Natural killer cell treated with Interleukin-12 subunit alpha and Interleukin-12 subunit beta and Interleukin-15 and Interleukin-18, amount 100 ng/mL, for 72 hours (primary cell): Measurements from ENCODE around the gene TRIM73. TPM values are rescaled to one million over a fixed set of nuclear protein-coding genes. Genes with fewer than 3 reads are reported as not detected.
A peak's percentile ranks its signal among the peaks of the same experiment; 100 is the strongest.
"Not testable (repeated sequence)": the region's sequence is repeated elsewhere in the genome, so short reads cannot be mapped to it uniquely, and the experiment has no call there.

Source experiments
- ATAC-seq, 2 donors: fragments of 150-1000 bp; cut with Tn5 transposase in 1 of 2; sonication (Bioruptor Pico), chemical (Tn5 transposase) in 1 of 2; 2 replicates each; pipeline ENCODE4 v1.10.0; 2021
- DNase-seq: peaks from one replicate; pipeline ENCODE4 v3.0.0; 2022; ENCODE audit warnings: low spot score
- H3K27ac Mint-ChIP-seq, 2 donors: 1 replicate in 1 of 2; 2 replicates in 1 of 2; pipeline ENCODE4 v1.8.0; 2022; ENCODE audit warnings: mixed read lengths in 2 of 2, mild to moderate bottlenecking in 1 of 2, moderate library complexity in 1 of 2
- H3K27me3 Mint-ChIP-seq, 2 donors: 1 replicate in 1 of 2; 2 replicates in 1 of 2; pipeline ENCODE4 v1.8.0; 2022; ENCODE audit warnings: mixed read lengths in 2 of 2
- H3K36me3 Mint-ChIP-seq: one replicate; pipeline ENCODE4 v1.8.0; 2022; ENCODE audit warnings: mixed read lengths
- H3K4me1 Mint-ChIP-seq, 2 donors: 1 replicate in 1 of 2; 2 replicates in 1 of 2; pipeline ENCODE4 v1.8.0; 2022; ENCODE audit warnings: low read depth in 2 of 2, mixed read lengths in 2 of 2, mild to moderate bottlenecking in 1 of 2
- H3K4me3 Mint-ChIP-seq: one replicate; pipeline ENCODE4 v1.8.0; 2022; ENCODE audit warnings: mixed read lengths
- H3K9me3 Mint-ChIP-seq: 2 replicates; pipeline ENCODE4 v1.8.0; 2022; ENCODE audit warnings: mixed read lengths
- total RNA-seq, 2 donors: library from RNA; stranded (reverse); gene quantifications; one replicate each; pipeline ENCODE4 v1.2.3, GENCODE V29; 2022

TRIM73 gene
- total RNA-seq, 2 donors from 2014 or later: 2.1 to 5.2 TPM

DNA sequence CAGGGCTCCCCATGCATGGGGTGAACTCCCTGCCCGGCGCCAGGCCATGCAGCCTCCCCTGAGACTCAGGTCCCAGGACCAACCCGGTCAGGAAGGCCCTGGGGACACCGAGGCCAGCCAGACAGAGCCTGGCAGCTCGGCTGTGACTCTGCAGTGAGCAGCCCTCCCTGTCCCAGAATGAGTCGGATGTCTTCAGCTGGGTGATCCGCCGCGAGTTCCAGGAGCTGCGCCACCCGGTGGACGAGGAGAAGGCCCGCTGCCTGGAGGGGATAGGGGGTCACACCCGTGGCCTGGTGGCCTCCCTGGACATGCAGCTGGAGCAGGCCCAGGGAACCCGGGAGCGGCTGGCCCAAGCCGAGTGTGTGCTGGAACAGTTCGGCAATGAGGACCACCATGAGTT is 9.2 kb downstream of the TRIM73 start:
- peak; percentile 37 to 40 for ATAC-seq
- H3K27me3 Mint-ChIP-seq, H3K27ac Mint-ChIP-seq, H3K4me3 Mint-ChIP-seq, DNase-seq, H3K9me3 Mint-ChIP-seq, H3K36me3 Mint-ChIP-seq, H3K4me1 Mint-ChIP-seq: not testable (repeated sequence)

DNA sequence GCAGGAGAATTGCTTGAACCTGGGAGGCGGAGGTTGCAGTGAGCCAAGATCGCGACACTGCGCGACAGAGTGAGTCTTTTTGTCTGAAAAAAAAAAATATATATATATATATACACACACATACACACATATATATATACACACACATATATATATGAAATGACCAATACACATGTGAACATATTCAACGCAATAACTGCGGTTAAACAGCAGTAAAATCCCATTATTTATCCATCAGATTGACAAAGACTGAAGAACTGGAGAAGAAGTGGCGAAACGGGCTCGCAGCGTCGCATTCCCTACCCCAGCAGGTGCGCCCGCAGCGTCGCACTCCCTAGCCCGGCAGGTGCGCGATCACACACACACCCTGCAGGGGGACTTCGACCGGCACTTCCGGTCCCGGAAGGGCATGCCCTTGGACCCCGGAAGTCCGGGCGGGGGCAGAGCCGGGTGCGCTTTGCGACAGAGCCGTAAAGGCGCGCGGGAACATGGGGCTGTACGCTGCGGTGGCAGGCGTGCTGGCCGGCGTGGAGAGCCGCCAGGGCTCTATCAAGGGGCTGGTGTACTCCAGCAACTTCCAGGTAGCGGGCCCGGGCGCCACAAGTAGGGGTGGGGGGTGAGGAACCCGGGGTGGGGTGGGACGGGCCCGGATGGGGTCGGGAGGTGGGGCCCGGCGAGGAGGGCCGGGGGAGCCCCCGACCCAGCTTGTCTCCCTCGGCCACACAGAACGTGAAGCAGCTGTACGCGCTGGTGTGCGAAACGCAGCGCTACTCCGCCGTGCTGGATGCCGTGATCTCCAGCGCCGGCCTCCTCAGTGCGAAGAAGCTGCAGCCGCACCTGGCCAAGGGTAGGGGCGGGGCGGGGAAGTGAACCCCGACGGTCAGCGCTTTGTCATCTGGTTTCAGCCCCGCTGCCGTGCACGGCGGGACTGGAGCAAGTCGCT is 14.7 kb downstream of the TRIM73 start:
- peak; percentile 99 for ATAC-seq
- not testable (repeated sequence) for H3K4me3 Mint-ChIP-seq, H3K4me1 Mint-ChIP-seq, H3K9me3 Mint-ChIP-seq, H3K27me3 Mint-ChIP-seq, DNase-seq, H3K27ac Mint-ChIP-seq, H3K36me3 Mint-ChIP-seq

DNA sequence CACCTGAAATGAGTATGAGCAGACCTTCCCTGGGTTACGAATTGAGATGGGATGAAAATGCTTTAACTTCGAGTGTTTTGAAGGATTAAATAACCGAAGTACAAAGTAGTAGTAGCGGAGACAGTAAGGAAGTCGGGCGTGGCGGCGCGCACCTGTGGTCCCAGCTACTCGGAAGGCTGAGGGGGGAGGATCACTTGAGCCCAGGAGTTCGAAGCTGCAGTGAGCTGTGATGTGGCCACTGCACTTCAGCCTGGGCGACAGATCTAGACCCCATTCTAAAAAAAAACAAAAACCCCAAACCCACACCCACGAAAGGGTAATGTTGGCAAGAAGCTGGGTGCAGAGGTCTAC is 15.4 kb downstream of the TRIM73 start:
- peak in 1 of 2 donors; percentile 3 for ATAC-seq
- not testable (repeated sequence) for H3K36me3 Mint-ChIP-seq, DNase-seq, H3K27me3 Mint-ChIP-seq, H3K4me3 Mint-ChIP-seq, H3K4me1 Mint-ChIP-seq, H3K27ac Mint-ChIP-seq, H3K9me3 Mint-ChIP-seq

DNA sequence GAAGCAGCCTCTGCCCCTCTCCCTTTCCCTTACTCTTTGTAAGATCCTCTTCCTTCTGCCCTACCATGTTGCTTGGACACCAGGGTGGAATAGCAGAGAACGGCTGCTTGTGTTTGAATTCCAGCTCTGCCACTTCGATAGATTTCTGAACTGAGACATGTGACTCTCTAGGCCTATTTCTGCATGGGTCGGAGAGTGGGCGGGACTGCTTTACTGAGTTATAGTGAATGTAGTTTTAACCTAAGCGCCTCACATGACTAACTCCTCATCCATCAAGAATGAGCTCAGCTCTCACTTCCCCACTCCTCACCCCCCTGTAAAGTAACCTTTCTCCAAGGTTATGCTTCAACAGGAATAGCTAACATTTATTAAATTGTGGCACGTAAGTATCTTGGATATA is 18.8 kb downstream of the TRIM73 start:
- not testable (repeated sequence) for H3K27ac Mint-ChIP-seq, ATAC-seq, H3K36me3 Mint-ChIP-seq, H3K9me3 Mint-ChIP-seq, H3K27me3 Mint-ChIP-seq, DNase-seq, H3K4me1 Mint-ChIP-seq, H3K4me3 Mint-ChIP-seq

DNA sequence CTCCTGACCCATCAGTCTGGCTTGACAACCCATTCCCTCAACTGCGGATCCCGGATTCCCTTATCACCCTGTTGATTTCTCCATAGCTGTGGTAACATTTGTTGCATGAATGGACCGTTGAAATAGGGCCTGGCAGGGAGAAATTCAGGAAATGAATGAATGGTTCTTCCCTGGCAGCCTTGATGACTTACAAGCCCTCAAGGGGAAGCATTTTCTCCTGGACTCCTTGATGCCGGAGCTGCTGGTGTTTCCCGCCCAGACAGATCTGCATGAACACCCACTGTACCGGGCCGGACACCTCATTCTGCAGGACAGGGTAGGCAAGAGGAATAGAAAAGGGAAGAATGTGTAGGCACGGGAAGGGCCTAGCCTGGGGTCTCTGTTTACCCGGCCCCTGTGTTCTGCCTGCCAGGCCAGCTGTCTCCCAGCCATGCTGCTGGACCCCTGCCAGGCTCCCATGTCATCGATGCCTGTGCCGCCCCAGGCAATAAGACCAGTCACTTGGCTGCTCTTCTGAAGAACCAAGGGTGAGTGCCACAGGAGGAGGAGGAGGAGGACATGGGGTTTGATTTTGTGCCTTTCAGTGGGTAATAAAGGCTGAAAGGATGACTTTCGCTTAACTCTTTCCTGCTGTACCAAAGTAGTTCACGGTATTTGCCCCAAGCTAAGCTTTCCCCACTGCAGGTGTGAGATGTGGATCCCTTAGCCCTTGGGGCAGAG is 19.4 kb downstream of the TRIM73 start:
- not testable (repeated sequence) for H3K27me3 Mint-ChIP-seq, H3K36me3 Mint-ChIP-seq, DNase-seq, H3K4me1 Mint-ChIP-seq, ATAC-seq, H3K27ac Mint-ChIP-seq, H3K4me3 Mint-ChIP-seq, H3K9me3 Mint-ChIP-seq

DNA sequence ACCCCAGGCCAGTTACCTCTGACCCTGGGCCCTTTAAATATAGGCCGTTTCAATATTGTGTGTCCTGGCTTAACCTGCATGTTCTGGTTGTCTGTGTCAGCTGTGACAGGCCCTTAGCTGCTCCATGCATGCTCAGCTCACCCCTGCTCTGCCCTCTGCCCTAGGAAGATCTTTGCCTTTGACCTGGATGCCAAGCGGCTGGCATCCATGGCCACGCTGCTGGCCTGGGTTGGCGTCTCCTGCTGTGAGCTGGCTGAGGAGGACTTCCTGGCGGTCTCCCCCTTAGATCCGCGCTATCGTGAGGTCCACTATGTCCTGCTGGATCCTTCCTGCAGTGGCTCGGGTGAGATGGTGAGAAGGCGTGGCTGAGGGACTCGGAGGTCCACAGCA is 20.0 kb downstream of the TRIM73 start:
- not testable (repeated sequence) for H3K27me3 Mint-ChIP-seq, DNase-seq, H3K9me3 Mint-ChIP-seq, H3K4me3 Mint-ChIP-seq, ATAC-seq, H3K27ac Mint-ChIP-seq, H3K36me3 Mint-ChIP-seq, H3K4me1 Mint-ChIP-seq

DNA sequence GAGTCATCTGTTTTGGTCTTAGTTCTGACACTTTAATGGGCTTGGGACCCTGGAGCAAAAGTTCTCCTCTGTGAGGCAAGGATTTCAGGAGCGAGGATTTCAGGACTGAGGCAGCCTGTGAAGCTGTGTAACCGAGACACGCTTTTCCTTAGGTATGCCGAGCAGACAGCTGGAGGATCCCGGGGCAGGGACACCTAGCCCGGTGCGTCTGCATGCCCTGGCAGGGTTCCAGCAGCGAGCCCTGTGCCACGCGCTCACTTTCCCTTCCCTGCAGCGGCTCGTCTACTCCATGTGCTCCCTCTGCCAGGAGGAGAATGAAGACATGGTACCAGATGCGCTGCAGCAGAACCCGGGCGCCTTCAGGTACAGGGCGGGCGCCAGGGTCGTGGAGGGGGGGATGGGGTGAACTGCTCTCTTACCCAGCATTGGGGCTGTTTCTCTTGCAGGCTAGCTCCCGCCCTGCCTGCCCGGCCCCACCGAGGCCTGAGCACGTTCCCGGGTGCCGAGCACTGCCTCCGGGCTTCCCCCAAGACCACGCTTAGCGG is 20.5 kb downstream of the TRIM73 start:
- H3K9me3 Mint-ChIP-seq, ATAC-seq, H3K27me3 Mint-ChIP-seq, H3K27ac Mint-ChIP-seq, H3K4me3 Mint-ChIP-seq, H3K4me1 Mint-ChIP-seq, H3K36me3 Mint-ChIP-seq, DNase-seq: not testable (repeated sequence)

DNA sequence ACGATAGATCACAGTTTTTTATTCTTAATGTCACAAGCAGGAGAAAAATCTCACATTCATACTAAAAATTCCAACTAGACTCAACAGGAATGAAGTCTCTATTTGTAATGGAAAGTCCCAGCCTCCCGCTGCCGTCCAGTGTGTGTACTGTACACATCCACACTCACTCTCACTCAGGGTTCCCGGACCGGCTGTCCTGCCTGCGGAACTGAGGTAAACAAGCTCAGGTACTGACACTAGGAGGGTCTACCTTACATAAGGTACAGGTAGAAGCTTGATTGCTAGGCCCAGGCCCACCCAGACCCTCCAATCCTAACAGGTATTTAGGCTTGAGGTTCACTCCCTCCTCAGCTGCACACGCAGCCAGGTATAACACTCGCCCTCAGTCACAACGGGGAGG is 21.4 kb downstream of the TRIM73 start:
- not testable (repeated sequence) for DNase-seq, H3K36me3 Mint-ChIP-seq, ATAC-seq, H3K9me3 Mint-ChIP-seq, H3K27me3 Mint-ChIP-seq, H3K4me1 Mint-ChIP-seq, H3K27ac Mint-ChIP-seq, H3K4me3 Mint-ChIP-seq

DNA sequence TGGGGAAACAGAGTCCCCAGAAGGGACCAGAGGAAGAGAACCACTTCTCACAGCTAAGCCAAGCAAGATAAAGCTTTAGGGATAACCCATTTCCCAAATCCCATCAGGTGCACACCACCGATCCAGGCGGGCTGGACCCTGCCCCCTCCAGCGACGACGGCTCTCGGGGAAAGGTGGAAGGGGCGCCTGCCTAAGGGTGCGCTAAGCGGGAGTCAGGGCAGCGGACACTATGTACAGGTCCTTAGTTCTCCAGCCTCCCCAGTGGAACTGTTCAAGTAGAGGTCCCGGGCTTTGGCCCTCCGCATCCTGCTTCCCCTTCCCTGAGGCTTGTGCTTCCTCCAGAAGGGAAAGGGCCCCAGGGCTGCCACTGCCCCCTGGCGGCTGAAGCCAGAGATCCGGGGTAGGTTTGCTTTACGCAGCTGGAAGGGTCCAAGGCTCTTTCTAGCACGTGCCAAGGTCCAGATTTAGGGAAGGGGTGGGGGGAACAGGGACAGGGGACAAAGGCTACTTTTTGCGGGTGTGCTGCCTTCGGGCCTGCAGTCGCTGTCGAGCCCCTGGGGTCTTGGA is 22.9 kb downstream of the TRIM73 start:
- H3K36me3 Mint-ChIP-seq, ATAC-seq, H3K27me3 Mint-ChIP-seq, H3K4me1 Mint-ChIP-seq, H3K4me3 Mint-ChIP-seq, H3K9me3 Mint-ChIP-seq, DNase-seq, H3K27ac Mint-ChIP-seq: not testable (repeated sequence)

DNA sequence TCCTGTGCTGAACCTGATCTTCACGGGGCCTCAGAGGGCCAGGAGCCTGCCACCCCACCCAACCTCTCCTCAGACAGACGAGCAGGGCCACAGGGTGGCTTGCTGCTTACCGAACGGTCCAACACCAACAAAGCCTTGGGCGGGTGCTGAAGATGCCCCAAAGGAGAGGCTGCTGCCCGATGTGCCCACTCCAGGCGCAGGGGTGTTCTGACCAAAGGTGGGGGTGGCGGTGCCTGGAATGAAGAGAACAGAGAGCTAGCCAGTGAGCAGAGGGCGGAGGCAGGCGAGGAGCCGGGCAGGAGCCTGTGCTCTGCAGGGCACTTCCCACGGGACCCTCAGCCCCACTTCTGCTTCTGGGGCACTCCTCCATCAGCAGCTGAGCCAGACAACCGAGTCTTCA is 23.8 kb downstream of the TRIM73 start:
- ATAC-seq, H3K9me3 Mint-ChIP-seq, H3K27ac Mint-ChIP-seq, H3K36me3 Mint-ChIP-seq, H3K4me3 Mint-ChIP-seq, DNase-seq, H3K4me1 Mint-ChIP-seq, H3K27me3 Mint-ChIP-seq: not testable (repeated sequence)

DNA sequence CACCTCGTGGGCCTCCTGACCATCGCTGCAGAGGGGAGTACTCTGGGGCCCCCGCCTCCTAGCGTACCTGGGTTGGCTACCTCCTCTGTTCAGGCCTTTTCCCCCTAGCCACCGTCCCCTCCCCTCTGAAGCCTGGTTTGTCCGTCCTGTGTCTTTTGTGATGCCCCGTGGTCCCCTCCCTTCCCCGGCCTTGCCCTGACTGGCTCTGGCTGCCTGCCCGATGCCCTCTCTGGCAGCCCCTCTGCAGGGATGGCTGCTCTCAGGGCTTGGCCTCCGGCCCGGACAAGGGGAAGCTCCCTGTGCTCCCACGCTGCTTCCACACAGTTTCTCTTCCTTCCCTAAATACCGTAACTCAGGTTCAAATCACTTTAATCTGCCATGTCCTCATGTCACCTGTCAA is 24.3 kb downstream of the TRIM73 start:
- H3K27ac Mint-ChIP-seq, H3K4me1 Mint-ChIP-seq, H3K9me3 Mint-ChIP-seq, H3K27me3 Mint-ChIP-seq, DNase-seq, ATAC-seq, H3K36me3 Mint-ChIP-seq, H3K4me3 Mint-ChIP-seq: not testable (repeated sequence)

DNA sequence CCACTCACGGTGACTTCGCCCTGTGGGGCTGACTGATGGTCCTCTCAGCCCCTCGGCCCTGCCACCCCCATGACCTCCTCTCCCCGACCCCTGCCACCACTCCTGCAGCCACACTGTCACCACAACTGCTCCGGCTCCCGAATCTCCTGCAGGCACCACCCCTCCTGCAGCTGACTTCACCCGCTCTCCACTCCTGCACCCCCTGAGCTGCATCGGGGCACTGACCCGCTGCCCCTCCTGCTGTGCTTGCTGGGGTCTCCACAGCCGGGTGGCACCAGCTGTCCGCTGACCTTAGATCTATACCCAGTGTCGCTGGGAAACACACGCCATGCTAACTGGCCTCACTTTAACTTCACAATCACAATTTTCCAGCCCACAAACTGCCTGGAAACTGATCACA is 24.7 kb downstream of the TRIM73 start:
- not testable (repeated sequence) for DNase-seq, H3K9me3 Mint-ChIP-seq, ATAC-seq, H3K27me3 Mint-ChIP-seq, H3K4me1 Mint-ChIP-seq, H3K36me3 Mint-ChIP-seq, H3K4me3 Mint-ChIP-seq
- H3K27ac Mint-ChIP-seq: peak overlapping the region in 1 of 2 donors; percentile 40

DNA sequence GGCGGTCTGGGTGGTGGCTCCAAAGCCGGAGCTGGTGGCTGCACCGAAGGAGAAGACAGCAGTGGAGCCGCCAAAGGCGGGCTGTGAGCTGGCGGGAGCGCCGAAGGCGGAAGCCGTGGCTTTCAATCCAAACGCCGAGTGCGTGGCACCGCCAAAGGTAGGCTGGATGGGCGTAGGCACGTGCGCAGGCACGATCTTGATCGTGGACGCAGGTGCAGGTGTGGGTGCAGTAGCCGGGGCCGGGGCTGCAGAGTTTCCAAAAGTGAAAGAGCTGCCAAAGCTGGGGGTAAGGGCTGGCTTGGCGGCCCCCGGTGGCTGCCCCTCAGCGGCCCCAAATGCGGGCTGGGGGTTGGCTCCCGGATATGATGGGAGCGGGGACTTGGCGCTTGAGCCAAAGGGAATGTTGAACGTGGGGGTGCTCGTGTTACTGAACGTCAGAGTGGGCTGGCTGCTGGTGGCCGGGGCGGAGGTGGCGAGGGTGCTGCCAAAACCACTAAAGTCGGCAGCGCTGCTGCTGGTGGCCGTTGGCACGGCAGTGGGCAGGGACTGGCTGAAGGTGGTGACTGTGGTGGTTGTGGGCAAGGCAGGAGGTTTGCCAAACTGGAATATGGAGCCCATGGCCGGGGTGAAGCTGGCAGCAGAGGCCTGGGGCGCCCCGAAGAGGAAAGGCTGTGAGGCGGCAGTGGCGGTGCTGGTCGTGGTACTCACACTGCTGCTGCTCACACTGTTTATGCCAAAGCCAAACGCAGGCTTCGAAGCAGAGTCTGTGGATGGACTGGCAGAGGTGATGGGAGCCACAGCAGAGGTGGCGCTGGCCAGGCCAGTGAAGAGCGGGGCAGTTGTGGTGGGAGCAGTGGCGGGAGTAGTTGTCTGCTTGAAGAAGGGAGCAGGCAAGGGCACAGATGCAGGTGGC is 26.6 kb downstream of the TRIM73 start:
- H3K27me3 Mint-ChIP-seq, H3K9me3 Mint-ChIP-seq, H3K4me3 Mint-ChIP-seq, DNase-seq, H3K4me1 Mint-ChIP-seq, H3K36me3 Mint-ChIP-seq: not testable (repeated sequence)
- H3K27ac Mint-ChIP-seq: peak overlapping the region in 1 of 2 donors; percentile 26
- ATAC-seq: peak; percentile 22 to 25
